H1 (cell line): ENCODE data around the gene ZNF575. TPM values are rescaled to one million over a fixed set of nuclear protein-coding genes. Genes with fewer than 3 reads are reported as not detected.

Experiments
- CTCF ChIA-PET: fragments of 300-600 bp; sonication (Branson Sonifier 250); formaldehyde crosslinking; loops from one replicate; lab custom pipeline; 2021; ENCODE audit not compliant: partially characterized antibody; lab: Charles Lee
- POLR2A ChIA-PET: fragments of 300-600 bp; sonication (Branson Sonifier 250); formaldehyde crosslinking; loops from one replicate; lab custom pipeline; 2021; ENCODE audit warnings: inconsistent platforms; ENCODE audit not compliant: partially characterized antibody; lab: Charles Lee
- DNase-seq, 2 experiments: peaks; one replicate each; pipeline versions ENCODE4 v3.0.0 to v3.0.0-alpha.2; 2010 to 2022; ENCODE audit warnings: low spot score in 2 of 2, low read depth in 1 of 2, mixed read lengths in 1 of 2
- FAIRE-seq: peaks from 2 replicates; lab custom pipeline; 2011; peaks lifted over from hg19 to GRCh38; lab: Jason Lieb, UNC
- H2AFZ ChIP-seq: 2 replicates; pipeline ENCODE4 v1.8.1; 2012; ENCODE audit warnings: low read length, inconsistent platforms
- H2AK5ac ChIP-seq: 2 replicates; pipeline ENCODE4 v1.6.1; 2013; ENCODE audit warnings: low read depth, low read length
- H2BK120ac ChIP-seq: replicated peaks from 2 replicates; pipeline ENCODE3; 2013; ENCODE audit warnings: low read depth, low read length, inconsistent platforms
- H2BK12ac ChIP-seq: 2 replicates; pipeline ENCODE4 v1.6.1; 2013; ENCODE audit warnings: low read depth, low read length
- H2BK15ac ChIP-seq: 2 replicates; pipeline ENCODE4 v1.6.1; 2013; ENCODE audit warnings: low read length
- H2BK20ac ChIP-seq: 2 replicates; pipeline ENCODE4 v1.6.1; 2013; ENCODE audit warnings: low read length
- H2BK5ac ChIP-seq: 2 replicates; pipeline ENCODE4 v1.6.1; 2013; ENCODE audit warnings: low read depth, low read length
- H3K14ac ChIP-seq: 2 replicates; pipeline ENCODE4 v1.6.1; 2013; ENCODE audit warnings: inconsistent platforms; ENCODE audit not compliant: insufficient read length
- H3K18ac ChIP-seq: 2 replicates; pipeline ENCODE4 v1.6.1; 2013; ENCODE audit warnings: low read length; ENCODE audit errors: extremely low read depth
- H3K23ac ChIP-seq: 2 replicates; pipeline ENCODE4 v1.6.1; 2013; ENCODE audit warnings: inconsistent platforms; ENCODE audit not compliant: insufficient read length
- H3K23me2 ChIP-seq: 2 replicates; pipeline ENCODE4 v1.6.1; 2013; ENCODE audit warnings: low read depth, low read length
- H3K27ac ChIP-seq: 2 replicates; pipeline ENCODE4 v1.6.1; 2011; ENCODE audit warnings: low read depth, low read length, inconsistent platforms
- H3K27me3 ChIP-seq, 4 experiments: replicated peaks in 1 of 4; 1 replicate in 1 of 4; 2 replicates in 3 of 4; pipeline versions ENCODE4 v1.6.1 to v1.8.1; 2011 to 2013; ENCODE audit warnings: low read length in 3 of 4, mild to moderate bottlenecking in 3 of 4, inconsistent platforms in 2 of 4, mixed read lengths in 2 of 4, moderate library complexity in 1 of 4; ENCODE audit not compliant: control insufficient read depth in 3 of 4, insufficient read depth in 3 of 4; ENCODE audit errors: extremely low read depth in 1 of 4
- H3K36me3 ChIP-seq, 4 experiments: 2 replicates each; pipeline versions ENCODE4 v1.6.1 to v1.8.1; 2011 to 2013; ENCODE audit warnings: mild to moderate bottlenecking in 4 of 4, low read length in 3 of 4, moderate library complexity in 2 of 4, control low read depth in 1 of 4, inconsistent platforms in 1 of 4; ENCODE audit not compliant: insufficient read depth in 4 of 4, control insufficient read depth in 2 of 4
- H3K4ac ChIP-seq: replicated peaks from 2 replicates; pipeline ENCODE3; 2013; ENCODE audit warnings: low read length, low read depth, mixed read lengths, inconsistent platforms; ENCODE audit not compliant: insufficient read length
- H3K4me1 ChIP-seq, 4 experiments: replicated peaks in 1 of 4; 1 replicate in 1 of 4; 2 replicates in 3 of 4; pipeline versions ENCODE4 v1.6.1 to v1.8.1; 2011 to 2013; ENCODE audit warnings: low read length in 3 of 4, inconsistent platforms in 2 of 4, mixed read lengths in 1 of 4; ENCODE audit not compliant: insufficient read depth in 4 of 4, control insufficient read depth in 3 of 4
- H3K4me2 ChIP-seq, 2 experiments: 2 replicates each; pipeline versions ENCODE4 v1.6.1 to v1.8.1; 2011 to 2013; ENCODE audit warnings: low read depth in 2 of 2, low read length in 2 of 2, control low read depth in 1 of 2, inconsistent platforms in 1 of 2, mild to moderate bottlenecking in 1 of 2; ENCODE audit not compliant: insufficient read depth in 1 of 2
- H3K4me3 ChIP-seq, 4 experiments: fragments of 200-600, 300-600 bp in 1 of 4; sonication (generic), shearing (Covaris generic), sonication (Bioruptor Twin) in 1 of 4; 2 replicates each; pipeline versions ENCODE4 v1.5.1 to v1.8.1; 2011 to 2016; ENCODE audit warnings: low read length in 4 of 4, low read depth in 3 of 4, control low read depth in 2 of 4, inconsistent platforms in 2 of 4, mild to moderate bottlenecking in 2 of 4, mixed read lengths in 1 of 4, moderate library complexity in 1 of 4; ENCODE audit not compliant: insufficient read depth in 2 of 4; ENCODE audit errors: extremely low read depth in 1 of 4
- H3K56ac ChIP-seq: replicated peaks from 2 replicates; pipeline ENCODE3; 2013; ENCODE audit warnings: low read depth, mild to moderate bottlenecking, mixed read lengths, low read length, inconsistent platforms; ENCODE audit not compliant: insufficient read length
- H3K79me1 ChIP-seq: 2 replicates; pipeline ENCODE4 v1.6.1; 2013; ENCODE audit warnings: low read depth, low read length, control low read depth
- H3K79me2 ChIP-seq, 2 experiments: 2 replicates each; pipeline versions ENCODE4 v1.6.1 to v1.8.1; 2012 to 2013; ENCODE audit warnings: low read length in 2 of 2, mild to moderate bottlenecking in 2 of 2, inconsistent platforms in 1 of 2; ENCODE audit not compliant: insufficient read depth in 2 of 2, control insufficient read depth in 1 of 2
- H3K9ac ChIP-seq, 4 experiments: replicated peaks in 1 of 4; 1 replicate in 1 of 4; 2 replicates in 3 of 4; pipeline versions ENCODE4 v1.6.1 to v1.8.1; 2011 to 2013; ENCODE audit warnings: low read depth in 3 of 4, low read length in 3 of 4, control low read depth in 2 of 4, mild to moderate bottlenecking in 2 of 4, moderate library complexity in 2 of 4, inconsistent platforms in 1 of 4; ENCODE audit errors: extremely low read depth in 1 of 4
- H3K9me3 ChIP-seq, 2 experiments: 2 replicates each; pipeline versions ENCODE4 v1.6.1 to v1.8.1; 2012 to 2013; ENCODE audit warnings: mild to moderate bottlenecking in 2 of 2, moderate library complexity in 2 of 2, control low read depth in 1 of 2, inconsistent platforms in 1 of 2, low read depth in 1 of 2, low read length in 1 of 2, mixed read lengths in 1 of 2; ENCODE audit not compliant: insufficient read depth in 2 of 2
- H4K20me1 ChIP-seq, 2 experiments: replicated peaks in 1 of 2; 2 replicates each; pipeline versions ENCODE3 to v1.8.1; 2011 to 2013; ENCODE audit warnings: inconsistent platforms in 2 of 2, low read length in 2 of 2, mild to moderate bottlenecking in 1 of 2; ENCODE audit not compliant: insufficient read depth in 2 of 2, control insufficient read depth in 1 of 2
- H4K5ac ChIP-seq: 2 replicates; pipeline ENCODE4 v1.6.1; 2013; ENCODE audit warnings: low read length, low read depth, mixed read lengths, inconsistent platforms; ENCODE audit not compliant: insufficient read length
- H4K8ac ChIP-seq: 2 replicates; pipeline ENCODE4 v1.8.0; 2013; ENCODE audit warnings: mild to moderate bottlenecking, moderate library complexity, low read length, inconsistent platforms; ENCODE audit not compliant: insufficient read depth; ENCODE audit errors: extremely low read depth
- H4K91ac ChIP-seq: replicated peaks from 2 replicates; pipeline ENCODE3; 2013; ENCODE audit warnings: low read length, mixed read lengths, inconsistent platforms; ENCODE audit not compliant: insufficient read length
- SP4 ChIP-seq: IDR thresholded peaks from 2 replicates; pipeline ENCODE4 v1.6.1; 2012; ENCODE audit warnings: low read length, inconsistent platforms
- WGBS, 2 experiments: shearing (Covaris generic) in 1 of 2; methylation state at CpG; one replicate each; pipeline versions ENCODE4 v1.1.6 to v1.1.7; 2013 to 2015; ENCODE audit warnings: low lambda C conversion rate in 2 of 2, mixed read lengths in 2 of 2, inconsistent platforms in 1 of 2, low coverage in 1 of 2, missing lambda C conversion rate in 1 of 2; ENCODE audit not compliant: insufficient replicate concordance in 2 of 2, insufficient coverage in 1 of 2, insufficient read length in 1 of 2; ENCODE audit errors: extremely low coverage in 1 of 2, missing lambda C conversion rate in 1 of 2; 5-methylcytosine and 5-hydroxymethylcytosine counted together
- polyA plus RNA-seq, 7 experiments: library from polyadenylated mRNA; depleted of rRNA in 3 of 7; stranded (reverse) in 5 of 7; unstranded in 2 of 7; fragments of >200 nt in 5 of 7; fragments of 200-250 nt in 2 of 7; gene quantifications; 1 replicate in 5 of 7; 2 replicates in 1 of 7; 4 replicates in 1 of 7; pipeline versions ENCODE4 v1.2.1 to v1.2.3, GENCODE V29; 2011 to 2013; ENCODE audit warnings: missing spikeins in 2 of 7, mixed read lengths in 2 of 7
- total RNA-seq: library from RNA; stranded (reverse); fragmentation: NEBNext Ultra II Directional; extraction: Animal tissue kit (Norgen Biotek cat#: 25700); gene quantifications from 2 replicates; pipeline ENCODE4 v1.2.1, GENCODE V29; 2021

ZNF575 gene
- total and polyA plus RNA-seq, 2 of the 8 experiments (the other 6 are each of a cell fraction or from before 2014, with no cell fraction given), result 0.05 TPM; not detected in 1

DNA sequence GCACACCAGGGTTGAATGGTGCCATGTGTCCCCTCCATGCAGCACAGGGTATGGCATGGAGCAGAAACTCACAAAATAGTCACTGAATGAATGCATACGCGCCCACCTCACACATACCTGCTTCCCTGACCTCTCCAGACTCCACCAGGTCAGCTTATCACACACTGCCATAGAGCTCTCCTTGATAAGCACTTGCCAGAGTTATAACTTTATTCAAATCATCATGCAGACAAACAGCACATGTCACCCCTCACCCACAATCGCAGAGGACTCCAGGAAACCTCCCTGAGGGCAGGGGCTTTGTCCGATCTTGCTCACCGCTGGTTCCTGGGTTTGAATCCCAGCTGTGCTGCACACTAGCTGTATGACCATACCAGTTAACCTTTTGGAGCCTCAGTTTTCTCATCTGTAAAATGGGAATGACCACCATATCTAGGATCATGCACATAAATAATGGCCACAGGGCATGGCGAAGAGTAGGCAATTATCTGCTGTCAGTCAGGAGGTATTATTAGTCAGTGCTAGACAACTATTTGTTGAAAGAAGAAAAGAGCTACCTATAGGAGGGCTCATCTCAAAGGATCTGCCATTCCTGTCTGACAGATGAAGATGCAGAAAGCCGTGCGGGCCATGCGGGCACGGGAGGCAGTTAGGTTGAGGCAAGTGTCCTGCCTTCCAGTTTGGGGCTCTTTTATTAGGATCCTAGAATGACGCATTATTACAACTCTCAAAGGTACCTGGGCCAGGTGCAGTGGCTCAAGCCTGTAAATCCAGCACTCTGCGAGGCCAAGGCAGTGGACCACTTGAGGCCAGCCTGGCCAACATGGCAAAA is 28.4 kb downstream of the ZNF575 start:
- H2AK5ac ChIP-seq, result no peak overlapping the region
- no peak overlapping the region for H2BK5ac ChIP-seq
- 89% methylated on average over 12 of the region's 12 CpGs; no CpG with 5 or more reads in 1 of the 2 experiments for WGBS, 2 experiments

More for the DNA sequence above, 28.4 kb downstream of the ZNF575 start:
- Histone ChIP-seq H3K4me1 (no peaks in the 10 kb centered on the region), H3K23ac (no peak overlapping the region), H4K20me1 (peaks cover 0 to 8% of the 10 kb centered on the region in 2 experiments), H2BK12ac (no peak overlapping the region), H2BK15ac (no peak overlapping the region), H4K5ac (no peak overlapping the region), H3K9me3 (no peaks in the 10 kb centered on the region), H2BK20ac (no peak overlapping the region), H3K27ac (no peak overlapping the region), H3K18ac (no peak overlapping the region), H3K79me2 (no peaks in the 10 kb centered on the region), H3K4me2 (no peak overlapping the region), H2BK120ac (no peak overlapping the region), H3K9ac (no peak overlapping the region), H3K79me1 (no peaks in the 10 kb centered on the region; the same call in 1 of the 2 replicates), H4K91ac (no peak overlapping the region), H3K4ac (no peak overlapping the region), H3K36me3 (peaks cover 0 to 8% (median 0%) of the 10 kb centered on the region in 4 experiments; a peak in 2 of 8 replicates), H3K27me3 (no peaks in the 10 kb centered on the region), H3K23me2 (no peaks in the 10 kb centered on the region), H3K14ac (no peak overlapping the region), H3K56ac (no peak overlapping the region), H2AFZ (no peak overlapping the region), H3K4me3 (no peak overlapping the region), H4K8ac (no peak overlapping the region)
- CTCF ChIA-PET, result interaction anchor here (1.2 to 10.7 kb wide), 6 partner anchors 11 to 39 kb away, joined by 3 to 122 read pairs (median 4); partner anchors contain the start of genes IRGQ, PINLYP, XRCC1 and ZNF575
- no peak for FAIRE-seq
- no peak for DNase-seq
- POLR2A ChIA-PET, result interaction anchor here (0.6 to 1.1 kb wide), 3 partner anchors 14 to 99 kb away, joined by 3 to 4 read pairs (median 3); partner anchors contain the start of gene XRCC1
- TF ChIP-seq SP4, result no peak
